ENCODE data around the gene RNASE8. TPM values are rescaled to one million over a fixed set of nuclear protein-coding genes. Genes with fewer than 3 reads are reported as not detected.

RNASE8 gene
- total RNA-seq, 1 experiment from 2014 or later = not detected

GRCh38 chr14:21090940-21091663 lies 33.5 kb downstream of the RNASE8 start:
- H3K27ac ChIP-seq = no peak overlapping the region
- no peak for DNase-seq (ENCODE audit: low read depth in 1 of 2, low spot score in 2 of 2)
- peaks cover 58% of the 10 kb centered on the region for H3K36me3 ChIP-seq
- no peak overlapping the region for H3K4me3 ChIP-seq
- H3K9me3 ChIP-seq (replicated peaks) = no peaks in the 10 kb centered on the region
- H3K4me1 ChIP-seq (replicated peaks) = peaks cover 7% of the 10 kb centered on the region
- H3K27me3 ChIP-seq (replicated peaks) = no peaks in the 10 kb centered on the region

DNA sequence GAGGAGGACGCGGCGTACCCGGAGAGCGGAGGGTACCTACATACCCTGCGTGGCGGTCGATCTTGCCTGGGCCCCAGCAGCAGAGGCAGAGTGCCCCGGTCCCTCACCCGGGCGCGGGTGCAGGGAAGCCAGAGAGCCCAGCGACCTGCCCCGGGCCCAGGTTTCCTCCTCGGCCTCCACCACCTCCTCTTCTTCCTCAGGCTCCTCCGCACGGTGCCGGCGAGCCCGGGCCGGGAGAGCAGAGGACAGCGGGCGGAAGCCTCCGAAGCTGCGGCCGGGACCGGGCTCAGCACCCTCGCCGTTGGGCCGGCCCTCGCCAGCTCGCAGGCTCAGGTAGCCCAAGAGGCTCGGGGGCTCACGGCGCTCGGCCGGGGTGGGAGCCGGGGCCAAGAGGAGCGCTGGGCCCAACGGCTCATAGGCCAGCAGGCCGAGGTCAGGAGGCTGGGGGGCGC lies 34.2 kb downstream of the RNASE8 start:
- Histone ChIP-seq H3K27ac (no peak overlapping the region), H3K36me3 (peaks cover 50% of the 10 kb centered on the region), H3K9me3 (replicated peaks) (no peaks in the 10 kb centered on the region), H3K4me1 (replicated peaks) (peaks cover 7% of the 10 kb centered on the region), H3K27me3 (replicated peaks) (no peaks in the 10 kb centered on the region), H3K4me3 (no peak overlapping the region)
- DNase-seq (ENCODE audit: low read depth in 1 of 2, low spot score in 2 of 2) = no peak

DNA sequence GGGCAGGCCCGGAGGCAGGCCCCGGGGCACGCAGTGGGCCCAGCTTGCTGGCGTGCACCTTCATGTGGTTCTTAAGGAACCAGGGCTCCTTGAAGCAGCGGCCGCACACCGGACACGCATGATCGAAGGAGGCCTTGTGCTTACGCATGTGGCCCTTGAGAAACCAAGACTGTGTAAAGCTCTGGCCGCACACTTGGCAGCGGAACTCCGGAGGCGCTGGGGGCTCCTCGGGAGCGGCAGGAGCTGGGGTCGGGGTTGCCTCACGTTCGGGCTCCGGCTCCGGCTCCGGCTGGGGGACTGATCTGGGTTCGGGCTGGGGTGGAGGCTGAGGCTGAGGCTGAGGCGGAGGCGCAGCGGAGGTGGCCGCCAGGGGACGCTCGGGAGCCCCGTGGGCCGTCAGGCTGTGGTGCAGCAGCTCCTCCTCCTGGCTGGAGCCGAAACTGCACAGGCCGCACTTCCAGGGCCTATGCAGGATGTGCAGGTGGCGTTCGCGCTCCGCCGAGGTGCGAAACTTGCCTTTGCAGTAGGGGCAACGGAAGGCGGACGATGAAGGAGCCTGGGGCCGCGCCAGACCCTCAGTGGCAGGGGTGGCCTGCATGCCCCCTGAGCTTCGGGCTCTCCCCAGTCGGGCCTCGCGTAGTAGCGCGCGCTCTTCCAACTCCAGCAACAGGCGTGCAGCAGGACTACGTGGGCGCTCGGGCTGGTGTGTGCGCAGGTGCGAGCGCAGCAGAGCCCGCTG lies 34.8 kb downstream of the RNASE8 start:
- peaks cover 44% of the 10 kb centered on the region for H3K36me3 ChIP-seq
- H3K4me1 ChIP-seq (replicated peaks) = peaks cover 1% of the 10 kb centered on the region
- no peak overlapping the region for H3K4me3 ChIP-seq
- no peak overlapping the region for H3K27ac ChIP-seq
- no peaks in the 10 kb centered on the region for H3K9me3 ChIP-seq (replicated peaks)
- DNase-seq (ENCODE audit: low read depth in 1 of 2, low spot score in 2 of 2) = peak; percentile 44 to 74
- no peaks in the 10 kb centered on the region for H3K27me3 ChIP-seq (replicated peaks)

DNA sequence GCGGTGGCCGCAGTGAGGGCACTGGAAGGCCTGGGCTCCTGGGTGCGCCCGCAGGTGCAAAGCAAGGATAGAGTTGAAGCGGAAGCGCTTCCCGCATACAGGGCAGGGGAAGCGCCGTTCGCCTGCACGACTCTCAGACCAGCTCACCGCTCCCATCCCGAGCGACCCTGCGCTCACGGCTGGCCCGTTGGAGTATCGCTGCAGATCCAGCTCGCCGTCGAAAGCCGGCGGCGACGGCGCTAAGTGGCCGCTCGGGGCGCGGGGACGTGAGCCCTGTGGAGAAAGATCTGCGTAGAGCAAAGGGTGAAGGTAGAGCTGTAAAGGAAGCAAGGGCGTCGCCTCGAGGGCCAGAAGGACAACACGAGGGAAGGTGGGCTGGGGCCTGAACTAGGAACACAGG lies 35.4 kb downstream of the RNASE8 start:
- no peaks in the 10 kb centered on the region for H3K9me3 ChIP-seq (replicated peaks)
- no peak overlapping the region for H3K4me3 ChIP-seq
- no peak for DNase-seq (ENCODE audit: low read depth in 1 of 2, low spot score in 2 of 2)
- H3K27me3 ChIP-seq (replicated peaks) = no peaks in the 10 kb centered on the region
- H3K27ac ChIP-seq = no peak overlapping the region
- peaks cover 38% of the 10 kb centered on the region for H3K36me3 ChIP-seq
- H3K4me1 ChIP-seq (replicated peaks) = no peaks in the 10 kb centered on the region

DNA sequence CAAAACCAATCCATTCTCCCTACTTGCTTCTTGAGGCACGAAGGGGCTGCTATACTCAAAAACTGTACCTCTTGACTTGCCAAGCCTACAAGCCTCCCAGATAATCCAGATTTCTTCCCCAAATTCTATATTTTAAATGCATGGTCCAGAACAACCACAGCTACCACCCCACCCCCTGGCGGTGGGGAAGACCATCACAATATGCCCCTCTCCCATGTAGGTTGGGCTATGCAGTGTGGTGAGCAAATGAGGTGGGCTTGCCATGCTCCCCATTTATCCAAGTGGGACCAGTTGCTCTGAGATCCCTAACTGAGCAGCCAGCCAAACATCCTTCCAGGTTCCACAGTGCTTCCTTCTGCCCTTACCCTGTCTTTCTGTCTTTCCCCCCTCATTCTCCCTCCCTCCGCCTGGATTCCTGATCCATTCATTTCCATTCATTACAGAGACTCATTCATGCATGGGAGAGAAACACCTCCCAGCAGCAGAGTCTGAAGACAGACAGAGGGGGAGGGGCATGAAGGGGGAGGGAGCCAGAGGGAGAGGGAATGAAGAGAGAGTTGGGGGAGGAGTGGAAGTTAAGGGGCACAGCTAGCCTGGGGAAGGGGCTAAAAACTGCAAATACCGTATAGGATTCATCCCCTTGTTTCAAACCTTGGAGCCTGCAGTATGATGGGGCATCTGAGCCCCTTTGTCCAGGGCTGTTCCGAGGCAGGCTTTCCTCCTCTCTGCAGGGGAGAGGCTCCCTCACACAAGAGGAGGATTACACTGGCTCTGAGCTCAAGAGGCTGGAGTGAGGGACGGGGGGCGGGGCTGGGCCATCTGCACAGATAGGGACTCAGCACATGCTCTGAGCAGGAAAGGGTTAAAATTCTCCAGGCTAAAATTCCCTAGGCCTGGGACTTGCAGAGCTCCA lies 36.4 kb downstream of the RNASE8 start:
- peaks cover 28% of the 10 kb centered on the region for H3K36me3 ChIP-seq
- H3K4me3 ChIP-seq = no peak overlapping the region
- DNase-seq (ENCODE audit: low read depth in 1 of 2, low spot score in 2 of 2) = no peak

GRCh38 chr14:21095430-21096205 lies 38.0 kb downstream of the RNASE8 start:
- H3K4me1 ChIP-seq (replicated peaks) = peaks cover 7% of the 10 kb centered on the region
- H3K27me3 ChIP-seq (replicated peaks) = peaks cover 5% of the 10 kb centered on the region; the same call in 1 of the 2 replicates
- peaks cover 17% of the 10 kb centered on the region for H3K36me3 ChIP-seq
- no peak overlapping the region for H3K27ac ChIP-seq
- no peak overlapping the region for H3K4me3 ChIP-seq
- no peak for DNase-seq (ENCODE audit: low read depth in 1 of 2, low spot score in 2 of 2)
- H3K9me3 ChIP-seq (replicated peaks) = no peaks in the 10 kb centered on the region

More for the DNA sequence above, 36.4 kb downstream of the RNASE8 start:
- H3K4me1 ChIP-seq (replicated peaks) = peaks cover 2% of the 10 kb centered on the region
- H3K27me3 ChIP-seq (replicated peaks) = peaks cover 4% of the 10 kb centered on the region; the same call in 1 of the 2 replicates
- H3K27ac ChIP-seq = no peak overlapping the region
- no peaks in the 10 kb centered on the region for H3K9me3 ChIP-seq (replicated peaks)

DNA sequence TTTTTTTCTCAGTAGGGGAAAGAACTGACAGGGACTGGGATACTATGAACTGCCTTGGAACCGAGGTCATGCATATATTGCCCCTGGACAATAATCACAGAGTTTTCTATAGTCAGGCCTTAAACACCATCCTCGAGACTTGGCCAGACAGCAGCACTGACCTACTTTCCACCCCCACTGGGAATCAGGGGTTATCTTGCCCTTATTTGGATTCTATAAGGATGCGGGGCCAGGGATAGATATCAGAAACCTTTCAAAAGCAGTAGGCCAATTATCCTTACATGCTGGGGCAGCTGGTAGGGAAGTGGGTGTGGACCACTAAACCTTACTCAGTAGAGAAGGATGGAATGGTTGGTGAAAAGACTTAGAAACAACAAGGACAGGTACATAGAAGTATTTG lies 38.8 kb downstream of the RNASE8 start:
- peaks cover 9% of the 10 kb centered on the region for H3K36me3 ChIP-seq
- no peak overlapping the region for H3K4me3 ChIP-seq
- H3K9me3 ChIP-seq (replicated peaks) = no peaks in the 10 kb centered on the region
- peaks cover 7% of the 10 kb centered on the region for H3K4me1 ChIP-seq (replicated peaks)
- H3K27ac ChIP-seq = no peak overlapping the region
- DNase-seq (ENCODE audit: low read depth in 1 of 2, low spot score in 2 of 2) = no peak
- H3K27me3 ChIP-seq (replicated peaks) = peaks cover 5% of the 10 kb centered on the region; the same call in 1 of the 2 replicates

- no peak for DNase-seq (ENCODE audit: low read depth in 1 of 2, low spot score in 2 of 2)
- Histone ChIP-seq H3K9me3 (replicated peaks) (no peaks in the 10 kb centered on the region), H3K27me3 (replicated peaks) (peaks cover 5% of the 10 kb centered on the region; the same call in 1 of the 2 replicates), H3K4me3 (no peak overlapping the region), H3K27ac (no peak overlapping the region), H3K36me3 (peaks cover 3% of the 10 kb centered on the region), H3K4me1 (replicated peaks) (peaks cover 7% of the 10 kb centered on the region)
Measured at GRCh38 chr14:21096978-21097635, 39.5 kb downstream of the RNASE8 start.

GRCh38 chr14:21097636-21098075 lies 40.0 kb downstream of the RNASE8 start:
- Histone ChIP-seq H3K27me3 (replicated peaks) (peaks cover 5% of the 10 kb centered on the region; the same call in 1 of the 2 replicates), H3K36me3 (no peaks in the 10 kb centered on the region), H3K4me1 (replicated peaks) (peaks cover 8% of the 10 kb centered on the region), H3K4me3 (no peak overlapping the region), H3K27ac (no peak overlapping the region), H3K9me3 (replicated peaks) (no peaks in the 10 kb centered on the region)
- no peak for DNase-seq (ENCODE audit: low read depth in 1 of 2, low spot score in 2 of 2)

DNA sequence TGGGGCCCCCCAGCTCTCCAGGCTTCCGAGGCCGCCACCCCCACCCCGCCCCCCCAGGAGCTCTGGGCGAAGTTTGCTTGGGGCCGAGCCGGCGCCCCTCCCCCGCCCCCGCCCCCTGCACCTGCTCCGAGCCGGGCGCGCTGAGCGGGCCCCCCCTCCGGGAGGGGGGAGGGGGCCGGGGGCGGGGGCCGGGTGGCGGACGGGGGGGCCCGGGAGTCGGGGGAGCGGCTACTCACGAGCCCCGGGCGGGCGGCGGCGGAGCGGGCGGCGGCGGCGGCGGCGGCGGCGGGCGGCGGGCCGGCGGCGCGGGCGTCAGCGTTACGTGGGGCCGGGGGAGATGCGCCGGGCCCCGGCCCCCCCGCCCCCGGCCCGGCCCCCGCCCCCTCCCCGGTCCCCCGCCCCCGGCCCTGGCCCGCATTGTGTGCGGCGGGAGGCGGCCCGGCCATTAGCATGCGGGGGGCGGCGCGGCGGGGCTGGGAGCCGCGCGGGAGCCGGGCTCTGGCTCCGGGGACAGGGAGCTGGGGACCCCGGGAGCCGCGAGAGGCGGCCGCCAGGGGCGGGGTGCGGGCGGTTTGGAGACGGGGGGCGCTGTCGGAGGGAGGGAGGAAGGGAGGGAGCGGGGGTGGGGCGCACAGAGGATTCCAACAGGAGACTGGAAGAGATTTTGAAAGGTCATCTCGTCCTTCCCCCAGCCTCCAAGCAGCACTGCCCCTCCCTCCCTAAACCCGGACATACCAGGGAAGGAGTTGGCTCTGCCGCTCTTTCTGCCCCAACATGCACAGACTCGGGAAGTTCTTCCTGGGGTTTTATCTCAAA lies 40.7 kb downstream of the RNASE8 start, which contains the start of gene ZNF219:
TSS of gene ZNF219 (minus strand) at position 580 of the 816 bp plus-strand sequence. CDS start 5,064 bp downstream, outside the sequence.
- peak in 1 of 2 experiments; percentile 19 for DNase-seq (ENCODE audit: low read depth in 1 of 2, low spot score in 2 of 2)
- Histone ChIP-seq H3K27me3 (replicated peaks) (peaks cover 5% of the 10 kb centered on the region; the same call in 1 of the 2 replicates), H3K27ac (no peak within 1 kb of the TSS), H3K4me3 (peak within 1 kb of the TSS; percentile 39), H3K36me3 (no peaks in the 10 kb centered on the region), H3K4me1 (replicated peaks) (peaks cover 14% of the 10 kb centered on the region), H3K9me3 (replicated peaks) (no peaks in the 10 kb centered on the region)

DNA sequence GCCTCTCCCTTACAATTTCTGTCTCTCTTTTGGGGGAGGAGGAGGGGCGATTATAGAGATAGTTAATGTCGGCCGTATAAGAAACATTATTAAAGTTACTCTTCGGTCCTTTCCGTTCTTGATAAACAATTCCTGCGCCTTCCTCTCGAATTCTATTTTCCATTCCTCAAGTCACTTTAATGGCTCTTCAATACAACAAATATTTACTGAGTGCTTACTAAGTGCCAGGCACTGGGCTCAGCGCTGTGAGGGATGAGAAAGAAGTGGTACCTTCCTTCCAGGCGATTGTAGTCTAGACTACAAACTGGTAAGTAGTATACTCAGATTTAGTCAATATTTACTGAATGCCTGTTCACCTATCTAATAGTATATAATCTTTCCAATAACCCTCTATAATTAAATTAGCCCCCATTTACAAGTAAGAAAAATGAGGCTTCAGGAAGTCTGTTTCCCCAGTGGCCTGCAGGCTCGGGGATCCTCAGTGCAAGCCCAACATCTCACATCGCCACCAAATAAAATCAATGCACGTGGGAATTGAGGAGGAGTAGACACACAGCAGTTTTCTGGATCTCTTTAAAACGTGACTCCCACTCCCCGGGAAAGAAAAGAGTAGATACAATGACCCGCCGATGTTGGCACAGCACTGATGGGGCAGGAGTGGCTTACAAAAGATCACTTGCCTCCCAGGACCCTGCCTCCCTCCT lies 41.4 kb downstream of the RNASE8 start:
- Histone ChIP-seq H3K27me3 (replicated peaks) (peaks cover 5% of the 10 kb centered on the region; the same call in 1 of the 2 replicates), H3K27ac (no peak overlapping the region), H3K4me1 (replicated peaks) (peaks cover 17% of the 10 kb centered on the region), H3K4me3 (peak overlapping the region; percentile 39), H3K9me3 (replicated peaks) (no peaks in the 10 kb centered on the region), H3K36me3 (no peaks in the 10 kb centered on the region)
- no peak for DNase-seq (ENCODE audit: low read depth in 1 of 2, low spot score in 2 of 2)
